Adrenal gland (tissue), 5 donors: Measurements from ENCODE around the gene NUDT15.

Source experiments
- CTCF ChIP-seq, 6 experiments: fragments of 450-650 bp in 4 of 6; fragments of 200-600 bp in 2 of 6; sonication (generic) in 1 of 6; IDR thresholded peaks; 1 replicate in 5 of 6; 2 replicates in 1 of 6; pipeline versions ENCODE4 v1.5.1 to v1.8.0; 2016 to 2021; ENCODE audit warnings: antibody characterized with exemption in 6 of 6, mild to moderate bottlenecking in 2 of 6, moderate library complexity in 1 of 6
- POLR2A ChIP-seq, 2 donors: fragments of 450-650 bp; IDR thresholded peaks; one replicate each; pipeline ENCODE4 v1.6.1; 2017; ENCODE audit warnings: antibody characterized with exemption in 2 of 2, mild to moderate bottlenecking in 2 of 2, moderate library complexity in 1 of 2
- donor health status: DM: no; HTN: no; CAD: no.

GRCh38 chr13:48042894-48043293 lies 5.4 kb downstream of the NUDT15 start:
- no peak for TF ChIP-seq POLR2A (IDR thresholded peaks at IDR 0.05)
- TF ChIP-seq CTCF (IDR thresholded peaks at IDR 0.05) = no peak
